GM21515 (cell line): ENCODE measurements around the gene BUB1B.

Experiments used
- ATAC-seq: cut with Tn5 transposase; IDR thresholded peaks from one replicate; pipeline ENCODE4 v1.9.1; 2021; ENCODE audit not compliant: unreplicated experiment

The BUB1B gene

DNA sequence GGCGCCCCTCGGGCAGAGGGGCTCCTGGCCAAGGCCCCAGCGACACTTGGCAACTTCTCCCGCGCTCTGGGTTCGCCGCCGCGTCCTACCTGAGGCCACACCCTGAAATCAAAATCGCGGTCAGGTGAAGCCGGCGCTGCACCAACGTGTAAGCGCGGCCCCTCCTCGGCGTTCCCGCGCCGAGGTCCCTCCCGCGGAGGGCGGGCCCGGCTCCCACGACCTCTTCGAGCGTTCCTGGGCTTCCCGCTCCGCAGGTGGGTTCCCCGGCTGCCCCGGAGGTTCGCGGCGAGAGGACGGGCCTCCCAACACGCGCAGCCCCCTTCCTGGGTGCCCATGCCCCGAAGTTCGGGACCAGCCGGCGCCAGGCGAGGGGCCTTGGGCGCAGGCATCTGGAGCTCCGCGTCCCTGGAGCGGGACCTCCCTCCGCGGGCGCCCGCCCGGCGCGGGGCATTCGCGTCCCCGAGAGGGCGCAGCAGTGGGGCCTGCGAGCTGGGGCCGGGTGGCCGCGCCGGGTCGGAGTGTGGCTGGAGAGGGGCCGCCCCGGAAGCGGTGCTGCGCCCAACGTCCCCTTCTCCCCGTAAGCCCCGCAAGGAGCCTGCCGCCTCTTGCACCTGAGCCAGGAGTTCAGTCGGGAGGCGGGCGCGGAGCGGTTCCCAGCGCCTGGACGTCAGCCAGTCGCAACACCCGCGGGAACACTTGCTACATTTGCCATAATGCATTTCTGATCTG is 91.7 kb downstream of the BUB1B start:
- no peak for ATAC-seq

DNA sequence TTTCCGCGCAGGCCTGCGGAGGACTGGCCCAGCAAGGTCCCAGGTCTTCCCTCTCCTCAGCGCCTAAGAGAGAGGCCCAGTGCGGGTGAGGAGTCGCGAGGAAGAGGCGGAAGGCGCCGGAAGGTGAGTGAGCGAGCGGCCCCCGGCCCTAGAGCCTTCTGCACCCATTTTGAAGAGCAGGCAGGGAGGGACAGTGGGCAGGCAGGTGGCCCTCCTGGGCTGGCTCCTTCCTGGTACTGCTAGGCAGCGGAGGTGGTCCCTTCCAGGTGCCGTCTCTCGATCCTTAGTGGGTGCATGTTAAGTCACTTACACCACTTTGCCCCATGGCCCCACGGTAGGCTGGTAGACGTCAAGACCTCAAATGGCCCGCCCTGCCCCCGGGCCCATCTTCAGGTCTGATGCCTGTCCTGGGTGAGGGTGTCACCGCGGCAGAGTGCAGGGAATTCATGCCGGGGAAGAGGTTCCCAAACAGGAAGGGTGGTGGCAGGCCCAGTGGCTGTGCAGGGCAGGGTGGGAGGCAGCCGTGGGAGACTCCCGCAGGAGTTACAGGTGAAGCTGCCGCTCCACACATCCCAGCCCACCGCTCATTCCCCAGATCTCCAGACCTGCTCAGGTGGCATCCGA is 92.4 kb downstream of the BUB1B start:
- ATAC-seq, result no peak

DNA sequence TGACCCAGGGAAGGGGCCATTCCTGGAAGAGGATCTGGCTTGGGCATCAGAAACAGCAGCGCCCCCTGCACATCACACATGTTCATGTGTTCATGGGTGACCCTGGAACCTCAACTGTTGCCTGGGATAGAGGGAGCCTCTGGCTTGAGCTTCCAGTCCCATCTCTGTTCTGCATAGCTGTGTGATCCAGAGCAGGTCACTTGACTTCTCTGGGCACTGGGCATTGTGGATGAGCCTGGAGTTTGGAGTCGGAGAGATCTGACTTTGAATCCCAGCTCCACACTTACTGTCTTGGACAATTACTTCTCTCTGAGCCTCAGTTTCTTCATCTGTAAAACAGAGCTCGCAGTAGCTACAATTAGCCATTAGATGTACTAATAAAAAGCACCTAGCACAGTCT is 93.6 kb downstream of the BUB1B start:
- ATAC-seq, result no peak

DNA sequence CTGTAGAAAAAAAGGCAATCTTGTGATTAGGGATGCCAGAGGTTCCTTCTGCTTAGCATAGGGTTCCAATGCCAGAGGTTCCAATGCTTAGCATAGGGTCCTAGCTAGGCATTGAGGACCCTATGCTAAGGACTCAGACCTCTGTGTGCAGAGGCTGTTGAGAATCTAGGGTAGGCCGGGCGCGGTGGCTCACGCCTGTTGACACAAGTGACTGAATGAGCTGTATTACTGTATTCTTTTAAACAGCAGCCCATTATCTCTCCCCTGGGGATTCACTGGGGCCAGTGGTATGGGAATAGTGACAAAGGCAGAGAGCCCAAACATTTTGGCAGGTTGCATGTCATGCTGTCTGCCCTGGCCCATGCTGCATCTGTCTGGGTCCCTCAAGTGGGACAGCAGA is 94.2 kb downstream of the BUB1B start:
- ATAC-seq, result no peak

DNA sequence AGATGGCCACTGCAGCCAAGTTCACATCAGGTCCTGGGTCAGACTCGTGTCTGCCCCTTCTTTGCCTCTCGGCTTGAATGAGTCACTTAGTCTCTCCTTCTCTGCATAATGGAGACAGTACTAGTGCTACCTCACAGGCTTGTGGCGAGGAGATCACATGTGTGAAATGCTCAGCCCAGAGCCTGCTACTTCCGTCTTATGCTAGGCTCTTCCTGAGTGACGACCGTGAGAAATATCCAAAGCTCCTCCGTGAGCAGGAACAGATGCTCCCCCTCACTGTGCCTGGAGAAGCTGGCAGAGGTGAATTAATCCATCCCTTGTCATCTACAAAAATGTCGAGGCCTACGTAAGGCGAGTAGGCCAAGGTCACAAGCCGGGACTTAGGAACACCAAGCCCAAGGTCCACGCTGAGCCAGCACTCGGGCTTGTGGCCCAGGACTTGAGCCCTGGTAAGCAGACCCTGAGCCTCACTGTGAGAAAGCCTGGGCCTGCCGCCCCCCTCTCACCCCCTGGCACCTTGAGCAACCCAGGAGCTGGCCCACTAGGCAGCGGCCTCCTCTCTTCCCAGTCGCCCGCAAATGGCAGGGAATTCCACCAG is 95.9 kb downstream of the BUB1B start:
- ATAC-seq, result no peak

DNA sequence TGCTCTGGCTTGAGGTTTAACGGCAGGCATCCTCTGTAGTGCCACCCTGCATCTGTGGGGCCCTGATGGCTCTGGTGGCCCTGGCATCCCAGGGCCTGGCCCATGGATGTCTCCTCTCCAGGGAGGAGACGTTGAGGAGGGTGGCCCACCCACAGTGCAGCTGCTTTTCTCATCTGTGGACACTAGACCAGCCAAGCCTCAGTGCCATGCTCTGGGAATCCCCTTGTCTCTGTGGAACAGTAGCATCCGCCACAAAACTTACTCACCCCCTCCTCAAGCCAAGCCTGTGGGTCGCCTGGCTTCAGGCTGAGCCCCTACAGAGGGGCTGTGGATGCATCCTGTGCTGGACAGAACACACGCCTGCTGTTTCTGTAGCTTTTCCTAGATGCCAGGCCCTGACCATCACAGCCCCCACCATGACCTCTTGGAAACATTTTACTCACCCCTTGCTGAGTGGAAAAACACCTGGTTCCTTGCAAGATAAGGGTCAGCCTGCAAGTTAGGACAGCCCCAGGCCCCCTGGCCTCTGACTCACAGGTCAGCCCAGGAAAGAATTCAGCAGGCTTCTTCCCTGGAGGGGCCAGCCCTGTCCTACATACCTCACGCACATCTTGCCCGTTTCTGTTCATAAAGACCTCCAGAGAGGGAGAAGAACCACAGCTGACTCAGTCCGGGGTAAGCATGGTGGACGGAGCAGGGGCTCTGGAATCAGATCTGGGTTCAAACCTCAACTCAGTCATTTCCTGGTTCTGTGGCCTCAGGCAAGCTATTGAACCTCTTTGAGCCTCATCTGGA is 97.0 kb downstream of the BUB1B start:
- ATAC-seq, result no peak

DNA sequence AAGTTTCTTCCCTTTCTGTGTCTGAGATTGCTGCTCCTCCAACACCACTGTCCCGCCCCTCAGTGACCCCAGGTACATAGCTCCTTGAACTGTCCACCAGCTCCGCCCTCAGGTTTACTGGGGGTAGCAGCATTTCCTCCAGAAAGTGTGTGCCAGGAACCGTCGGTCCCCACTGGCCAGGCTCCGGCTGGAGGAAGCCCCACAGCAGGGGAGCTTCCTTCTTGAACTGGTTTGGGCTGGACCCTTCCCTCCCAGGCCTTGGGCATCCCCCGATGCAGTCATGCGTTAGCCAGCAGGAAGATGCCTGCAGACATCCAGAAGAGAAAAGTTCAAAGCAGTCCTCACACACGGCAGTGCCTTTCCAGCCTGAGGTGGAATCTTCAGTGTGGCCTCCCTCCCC is 97.7 kb downstream of the BUB1B start:
- no peak for ATAC-seq

DNA sequence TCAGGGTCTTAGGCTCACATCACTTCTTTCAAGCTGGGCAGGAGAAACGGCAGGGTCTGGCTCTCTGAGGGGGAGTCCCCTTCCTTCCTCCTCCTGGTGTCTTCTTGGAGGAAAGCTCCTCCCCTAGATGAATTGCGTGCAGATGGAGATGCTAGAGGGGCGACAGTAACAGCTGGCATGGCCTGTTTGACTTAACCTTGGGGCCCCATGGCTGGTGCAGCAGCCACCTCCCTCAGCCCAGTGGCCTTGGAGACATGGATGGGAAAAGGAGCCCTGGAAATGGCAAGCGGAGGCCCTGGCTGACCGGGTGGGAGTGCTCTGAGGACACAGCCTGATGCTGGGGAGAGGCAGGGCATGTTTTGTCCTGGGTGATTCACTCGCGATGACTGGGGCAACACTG is 98.2 kb downstream of the BUB1B start:
- ATAC-seq, result no peak

DNA sequence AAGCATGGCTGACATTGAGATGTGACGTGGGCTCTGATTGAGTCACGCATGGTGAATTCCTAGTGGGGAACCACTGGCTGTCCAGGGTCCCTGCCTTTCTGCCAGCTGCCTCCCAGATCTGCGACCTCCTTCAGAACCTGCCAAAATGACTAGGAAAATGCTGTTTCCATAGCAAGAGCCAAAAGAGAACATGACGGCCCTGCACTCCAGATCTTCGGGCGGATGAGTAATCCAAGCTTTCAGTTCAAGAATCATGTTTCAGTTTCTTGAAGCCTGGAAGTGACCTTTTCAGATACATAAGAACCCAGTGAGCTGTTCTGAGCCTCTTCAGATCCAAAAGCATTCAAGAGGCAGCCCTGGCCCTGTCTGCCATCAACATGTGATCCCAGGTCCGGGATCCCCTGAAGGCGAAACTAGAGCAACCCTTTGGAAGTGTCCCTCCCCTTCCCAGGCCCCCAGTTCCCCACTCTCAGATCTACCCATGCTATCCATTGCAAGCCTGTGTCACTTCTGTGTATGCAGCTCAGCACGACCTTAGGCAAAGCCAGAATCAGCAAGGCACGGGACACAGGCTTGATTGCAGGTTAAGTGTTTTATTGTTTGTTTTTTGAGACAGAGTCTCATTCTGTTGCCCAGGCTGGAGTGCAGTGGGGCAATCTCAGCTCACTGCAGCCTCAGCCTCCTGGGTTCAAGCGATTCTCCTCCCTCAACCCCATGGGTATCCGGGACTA is 102.3 kb downstream of the BUB1B start:
- no peak for ATAC-seq

DNA sequence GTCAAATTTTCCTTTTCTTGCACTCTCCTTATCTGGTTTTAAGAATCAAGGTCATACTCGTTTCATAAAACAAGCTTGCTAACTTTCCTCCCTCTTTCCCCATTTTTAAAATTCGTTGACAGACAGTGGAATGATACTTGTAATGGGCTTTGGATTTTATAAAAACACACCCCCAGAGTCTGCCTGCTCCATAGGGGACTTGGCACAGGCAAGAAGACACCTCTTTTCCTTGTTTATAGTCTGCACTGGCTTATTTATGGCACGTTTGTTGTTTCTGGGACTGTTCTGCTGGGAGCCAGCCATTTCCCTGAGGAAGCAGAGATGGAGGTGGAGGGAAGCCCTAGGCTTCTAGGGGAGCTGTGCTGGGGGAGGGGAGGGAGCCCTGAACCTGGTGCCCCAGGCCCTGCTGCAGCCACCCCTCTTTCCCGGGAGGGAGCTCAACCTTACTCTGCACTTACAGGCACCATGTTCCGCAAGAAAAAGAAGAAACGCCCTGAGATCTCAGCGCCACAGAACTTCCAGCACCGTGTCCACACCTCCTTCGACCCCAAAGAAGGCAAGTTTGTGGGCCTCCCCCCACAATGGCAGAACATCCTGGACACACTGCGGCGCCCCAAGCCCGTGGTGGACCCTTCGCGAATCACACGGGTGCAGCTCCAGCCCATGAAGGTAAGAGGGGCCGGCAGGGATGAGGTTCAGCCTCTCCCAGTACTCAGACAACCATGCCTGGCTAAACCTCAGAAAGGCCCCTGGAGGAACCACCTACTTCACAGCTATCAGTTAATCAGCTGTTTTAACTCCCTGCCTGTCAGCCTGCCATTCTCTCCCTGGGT is 103.7 kb downstream of the BUB1B start:
- no peak for ATAC-seq

DNA sequence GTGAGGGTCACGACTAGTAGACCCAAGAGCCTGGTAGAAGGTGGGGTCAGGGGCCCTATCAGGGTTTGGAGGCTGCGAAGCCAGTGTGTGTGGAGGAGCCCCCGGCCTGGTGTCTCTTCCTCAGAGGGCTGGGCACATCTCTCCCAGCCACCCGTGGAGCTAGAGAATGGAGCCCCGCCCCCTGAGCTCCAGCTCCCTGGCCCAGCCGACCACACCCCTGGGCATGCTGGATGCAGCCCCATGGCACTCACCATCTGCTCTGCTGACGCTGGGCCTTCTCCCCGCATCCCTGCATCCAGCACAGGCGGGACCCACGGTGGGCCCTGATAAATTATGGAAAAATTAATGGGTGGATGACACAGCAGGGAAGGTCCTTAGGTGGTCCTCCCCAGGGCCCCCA is 104.5 kb downstream of the BUB1B start:
- ATAC-seq, result no peak

DNA sequence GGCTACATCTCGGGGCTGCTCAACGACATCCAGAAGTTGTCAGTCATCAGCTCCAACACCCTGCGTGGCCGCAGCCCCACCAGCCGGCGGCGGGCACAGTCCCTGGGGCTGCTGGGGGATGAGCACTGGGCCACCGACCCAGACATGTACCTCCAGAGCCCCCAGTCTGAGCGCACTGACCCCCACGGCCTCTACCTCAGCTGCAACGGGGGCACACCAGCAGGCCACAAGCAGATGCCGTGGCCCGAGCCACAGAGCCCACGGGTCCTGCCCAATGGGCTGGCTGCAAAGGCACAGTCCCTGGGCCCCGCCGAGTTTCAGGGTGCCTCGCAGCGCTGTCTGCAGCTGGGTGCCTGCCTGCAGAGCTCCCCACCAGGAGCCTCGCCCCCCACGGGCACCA is 105.0 kb downstream of the BUB1B start:
- ATAC-seq, result no peak

DNA sequence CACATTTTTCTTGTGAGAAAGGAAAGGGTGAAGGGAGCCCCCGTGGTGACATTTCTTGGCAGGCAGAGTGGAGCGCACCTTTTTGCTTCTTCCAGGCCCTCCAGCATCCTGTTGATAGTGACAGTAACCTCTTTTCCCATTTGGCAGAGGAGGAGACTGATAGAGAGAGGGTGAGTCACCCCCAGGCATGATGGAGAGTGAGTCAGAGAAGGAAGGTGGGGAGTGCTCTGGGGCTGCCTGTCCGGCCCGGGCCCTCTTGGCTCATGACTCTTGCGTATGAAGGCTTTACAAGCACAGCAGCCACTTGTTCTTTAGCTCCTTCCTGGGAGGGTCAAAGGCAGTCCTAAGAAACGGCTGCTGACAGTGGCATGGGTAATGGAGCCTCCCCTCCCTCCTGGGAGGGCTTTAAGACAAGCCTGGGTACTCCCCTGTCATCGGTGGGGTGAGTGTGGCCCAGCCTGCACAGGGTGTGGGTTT is 106.0 kb downstream of the BUB1B start:
- no peak for ATAC-seq

DNA sequence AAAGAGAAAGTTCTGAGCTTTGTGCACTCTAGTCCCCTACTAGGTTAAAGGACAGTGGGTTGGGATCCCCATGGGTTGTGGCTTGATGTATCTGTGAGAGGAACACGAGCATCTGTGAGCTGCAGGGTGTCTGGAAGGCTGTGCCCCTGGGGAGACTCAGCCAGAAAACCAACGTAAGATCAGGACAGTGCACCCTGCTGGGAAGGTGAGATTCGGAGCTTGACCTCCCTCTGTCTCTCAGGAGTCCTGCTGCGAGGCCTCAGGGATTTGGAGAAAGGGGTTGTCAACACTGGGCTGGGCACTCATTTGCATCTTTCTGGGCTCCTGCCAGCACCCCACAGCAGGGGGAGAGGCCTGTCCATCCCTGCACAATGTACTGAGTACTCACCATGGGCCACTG is 106.8 kb downstream of the BUB1B start:
- ATAC-seq, result no peak

DNA sequence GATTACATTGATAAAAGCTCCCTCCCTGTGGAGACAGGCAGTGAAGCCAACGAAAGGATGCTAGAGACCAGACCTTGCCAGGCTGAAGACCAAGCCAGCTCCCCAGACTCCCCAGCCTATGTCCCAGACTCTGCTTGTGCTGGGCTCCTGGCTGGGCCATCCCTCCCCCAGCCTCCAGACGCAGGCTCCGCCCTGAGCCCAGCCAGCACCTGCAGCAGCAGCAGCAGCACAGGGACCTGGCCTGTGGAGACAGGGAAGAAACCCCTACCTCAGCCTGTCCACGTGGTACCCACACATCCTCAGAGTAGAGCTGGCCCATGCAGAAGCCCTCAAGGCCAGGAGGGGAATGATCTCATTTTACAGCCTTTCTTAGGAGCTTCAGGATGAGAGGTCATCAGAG is 108.7 kb downstream of the BUB1B start:
- ATAC-seq, result no peak

DNA sequence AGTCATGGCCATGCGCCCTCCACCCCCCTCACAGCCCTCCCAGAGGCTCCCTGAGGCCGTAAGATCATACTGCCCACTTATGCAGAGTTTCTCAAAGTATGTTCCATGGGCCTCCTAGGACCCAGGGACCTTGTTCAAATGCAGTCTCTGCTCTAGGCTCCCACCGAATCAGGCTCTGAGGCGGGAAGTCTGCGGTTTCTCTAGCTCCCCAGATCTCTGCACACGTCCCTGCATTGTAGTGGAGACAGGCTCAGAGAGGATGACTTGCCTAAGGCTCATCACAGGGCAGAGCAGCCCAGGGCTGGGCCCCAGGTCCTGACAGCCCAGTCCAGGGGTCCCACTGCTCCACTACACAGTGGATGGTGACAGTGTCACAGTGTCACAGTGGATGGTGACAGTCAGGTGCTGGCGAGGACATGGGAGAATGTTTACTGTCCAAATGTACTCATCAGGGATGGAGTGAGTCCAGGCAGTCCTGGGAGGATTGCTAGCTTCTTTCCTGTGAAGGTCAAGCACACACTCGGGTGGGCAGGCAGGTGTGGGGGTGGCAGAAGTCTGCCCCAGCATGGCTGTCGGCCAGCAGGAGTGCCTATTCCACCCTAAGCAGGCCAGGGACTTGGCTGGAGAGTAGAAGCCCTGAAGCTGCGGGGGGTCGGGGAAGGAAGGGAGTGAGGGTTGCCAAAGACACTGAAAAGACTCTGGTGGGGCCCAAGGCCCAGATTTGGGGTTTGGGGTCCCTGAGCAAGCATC is 109.6 kb downstream of the BUB1B start:
- no peak for ATAC-seq
